Natural killer cell treated with Interleukin-12 subunit alpha and Interleukin-12 subunit beta and Interleukin-15 and Interleukin-18, amount 100 ng/mL, for 72 hours (primary cell): ENCODE results near the gene DNAJC4. TPM values are rescaled to one million over a fixed set of nuclear protein-coding genes. Genes with fewer than 3 reads are reported as not detected.

Source experiments
- ATAC-seq, 2 donors: fragments of 150-1000 bp; cut with Tn5 transposase in 1 of 2; sonication (Bioruptor Pico), chemical (Tn5 transposase) in 1 of 2; 2 replicates each; pipeline ENCODE4 v1.10.0; 2021
- DNase-seq: peaks from one replicate; pipeline ENCODE4 v3.0.0; 2022; ENCODE audit warnings: low spot score
- H3K27ac Mint-ChIP-seq, 2 donors: 1 replicate in 1 of 2; 2 replicates in 1 of 2; pipeline ENCODE4 v1.8.0; 2022; ENCODE audit warnings: mixed read lengths in 2 of 2, mild to moderate bottlenecking in 1 of 2, moderate library complexity in 1 of 2
- H3K27me3 Mint-ChIP-seq, 2 donors: 1 replicate in 1 of 2; 2 replicates in 1 of 2; pipeline ENCODE4 v1.8.0; 2022; ENCODE audit warnings: mixed read lengths in 2 of 2
- H3K36me3 Mint-ChIP-seq: one replicate; pipeline ENCODE4 v1.8.0; 2022; ENCODE audit warnings: mixed read lengths
- H3K4me1 Mint-ChIP-seq, 2 donors: 1 replicate in 1 of 2; 2 replicates in 1 of 2; pipeline ENCODE4 v1.8.0; 2022; ENCODE audit warnings: low read depth in 2 of 2, mixed read lengths in 2 of 2, mild to moderate bottlenecking in 1 of 2
- H3K4me3 Mint-ChIP-seq: one replicate; pipeline ENCODE4 v1.8.0; 2022; ENCODE audit warnings: mixed read lengths
- H3K9me3 Mint-ChIP-seq: 2 replicates; pipeline ENCODE4 v1.8.0; 2022; ENCODE audit warnings: mixed read lengths
- total RNA-seq, 2 donors: library from RNA; stranded (reverse); gene quantifications; one replicate each; pipeline ENCODE4 v1.2.3, GENCODE V29; 2022

The DNAJC4 gene
- total RNA-seq, 2 donors from 2014 or later: 31.2 to 33.0 TPM

DNA sequence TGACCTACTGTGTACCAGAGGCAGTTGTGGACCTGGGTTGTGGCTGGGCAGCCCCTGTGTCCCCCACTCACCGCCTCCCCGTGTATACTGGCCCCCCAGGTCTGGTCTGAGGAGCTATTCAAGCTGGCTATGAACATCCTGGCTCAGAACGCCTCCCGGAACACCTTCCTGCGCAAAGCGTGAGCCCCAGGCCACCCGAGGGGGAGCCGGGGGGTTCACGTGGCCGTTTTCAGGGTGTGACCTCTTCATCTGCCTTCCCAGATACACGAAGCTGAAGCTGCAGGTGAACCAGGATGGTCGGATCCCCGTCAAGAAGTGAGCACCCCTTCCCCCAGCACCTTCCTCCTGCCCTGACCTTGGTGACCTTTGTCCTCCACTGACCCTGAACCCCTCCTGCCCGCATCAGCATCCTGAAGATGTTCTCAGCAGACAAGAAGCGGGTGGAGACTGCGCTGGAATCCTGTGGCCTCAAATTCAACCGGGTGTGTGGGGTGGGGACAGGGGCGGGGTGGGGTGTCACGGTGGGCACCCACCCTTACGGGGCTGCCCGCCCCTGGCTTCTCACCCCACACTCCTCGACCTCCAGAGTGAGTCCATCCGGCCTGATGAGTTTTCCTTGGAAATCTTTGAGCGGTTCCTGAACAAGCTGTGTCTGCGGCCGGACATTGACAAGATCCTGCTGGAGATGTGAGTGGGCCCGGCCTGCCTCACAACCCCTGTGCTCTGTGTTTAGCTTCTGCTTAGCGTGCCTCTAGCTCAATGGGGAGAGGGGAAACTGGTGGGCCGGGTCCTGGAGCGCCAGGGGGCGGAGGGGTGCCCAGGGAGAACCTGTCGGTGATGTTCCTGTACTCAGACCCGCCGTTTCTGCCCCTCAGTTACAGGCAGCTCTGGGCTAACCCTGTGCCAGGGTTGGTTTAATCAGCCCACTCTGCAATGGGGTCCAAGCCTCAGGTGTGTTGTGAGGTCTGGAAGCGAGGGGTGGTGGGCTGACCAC, 25.1 kb downstream of the DNAJC4 start:
- DNase-seq: no peak
- Mint-ChIP-seq H3K9me3 (no peaks in the 10 kb centered on the region), H3K4me3 (no peak overlapping the region), H3K27me3 (no peaks in the 10 kb centered on the region), H3K27ac (no peak overlapping the region), H3K4me1 (peaks cover 16 to 26% of the 10 kb centered on the region in 2 donors), H3K36me3 (peaks cover 8% of the 10 kb centered on the region)
- ATAC-seq: no peak

DNA sequence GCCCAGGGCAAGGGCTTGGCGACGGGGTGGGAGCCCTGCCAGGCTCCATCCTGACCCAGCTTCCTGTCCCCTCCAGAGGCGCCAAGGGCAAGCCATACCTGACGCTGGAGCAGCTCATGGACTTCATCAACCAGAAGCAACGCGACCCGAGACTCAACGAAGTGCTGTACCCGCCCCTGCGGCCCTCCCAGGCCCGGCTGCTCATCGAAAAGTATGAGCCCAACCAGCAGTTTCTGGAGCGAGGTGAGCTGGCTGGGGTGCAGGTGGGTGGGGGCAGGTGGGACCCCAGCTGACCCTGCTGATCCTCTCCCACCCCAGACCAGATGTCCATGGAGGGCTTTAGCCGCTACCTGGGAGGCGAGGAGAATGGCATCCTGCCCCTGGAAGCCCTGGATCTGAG, 26.0 kb downstream of the DNAJC4 start:
- Mint-ChIP-seq H3K4me3 (no peak overlapping the region), H3K27me3 (no peaks in the 10 kb centered on the region), H3K36me3 (peaks cover 8% of the 10 kb centered on the region), H3K4me1 (peaks cover 16 to 26% of the 10 kb centered on the region in 2 donors), H3K27ac (no peak overlapping the region), H3K9me3 (no peaks in the 10 kb centered on the region)
- DNase-seq (no peak), ATAC-seq (no peak)

DNA sequence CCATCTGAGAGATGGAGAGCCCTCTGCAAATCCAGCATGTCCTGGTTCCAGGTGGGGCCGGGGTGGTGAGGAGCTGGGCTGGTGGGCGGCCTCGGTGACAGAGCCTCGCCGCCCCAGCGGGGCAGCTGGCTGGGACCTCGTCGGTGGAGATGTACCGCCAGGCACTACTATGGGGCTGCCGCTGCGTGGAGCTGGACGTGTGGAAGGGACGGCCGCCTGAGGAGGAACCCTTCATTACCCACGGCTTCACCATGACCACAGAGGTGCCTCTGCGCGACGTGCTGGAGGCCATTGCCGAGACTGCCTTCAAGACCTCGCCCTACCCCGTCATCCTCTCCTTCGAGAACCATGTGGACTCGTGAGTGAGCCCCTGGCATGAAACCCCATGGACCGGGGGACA, 28.0 kb downstream of the DNAJC4 start:
- Mint-ChIP-seq H3K4me3 (no peak overlapping the region), H3K9me3 (no peaks in the 10 kb centered on the region), H3K4me1 (peaks cover 10 to 20% of the 10 kb centered on the region in 2 donors), H3K27me3 (no peaks in the 10 kb centered on the region), H3K27ac (peak overlapping the region in 1 of 2 donors; percentile 53), H3K36me3 (peaks cover 8% of the 10 kb centered on the region)
- DNase-seq (no peak), ATAC-seq (no peak)

DNA sequence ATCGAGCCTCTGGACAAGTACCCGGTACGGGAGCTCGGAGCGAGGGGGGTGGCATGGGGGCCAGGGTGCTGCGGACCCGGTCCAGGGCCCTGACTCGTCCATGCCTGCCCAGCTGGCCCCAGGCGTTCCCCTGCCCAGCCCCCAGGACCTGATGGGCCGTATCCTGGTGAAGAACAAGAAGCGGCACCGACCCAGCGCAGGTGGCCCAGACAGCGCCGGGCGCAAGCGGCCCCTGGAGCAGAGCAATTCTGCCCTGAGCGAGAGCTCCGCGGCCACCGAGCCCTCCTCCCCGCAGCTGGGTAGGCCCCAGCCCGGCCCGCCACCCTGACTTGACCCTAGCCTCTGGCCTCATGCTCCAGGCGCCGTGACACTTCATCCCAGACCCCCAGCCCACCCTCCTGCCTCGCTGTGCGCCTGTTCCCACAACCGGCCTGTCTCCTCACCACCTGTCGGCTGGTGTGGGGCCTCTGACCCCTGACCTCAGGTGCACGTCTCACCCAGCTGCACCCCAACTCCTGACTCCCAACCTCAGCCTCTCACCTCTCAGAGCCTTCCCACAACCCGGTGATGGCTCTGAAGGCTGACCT, 28.7 kb downstream of the DNAJC4 start:
- H3K36me3 Mint-ChIP-seq: peaks cover 8% of the 10 kb centered on the region
- DNase-seq (no peak), ATAC-seq (no peak)
- no peaks in the 10 kb centered on the region for H3K27me3 Mint-ChIP-seq
- peak overlapping the region; percentile 6 for H3K4me3 Mint-ChIP-seq
- peak overlapping the region; percentile 52 to 84 for H3K27ac Mint-ChIP-seq
- H3K4me1 Mint-ChIP-seq: peaks cover 10 to 15% of the 10 kb centered on the region in 2 donors
- H3K9me3 Mint-ChIP-seq: no peaks in the 10 kb centered on the region

DNA sequence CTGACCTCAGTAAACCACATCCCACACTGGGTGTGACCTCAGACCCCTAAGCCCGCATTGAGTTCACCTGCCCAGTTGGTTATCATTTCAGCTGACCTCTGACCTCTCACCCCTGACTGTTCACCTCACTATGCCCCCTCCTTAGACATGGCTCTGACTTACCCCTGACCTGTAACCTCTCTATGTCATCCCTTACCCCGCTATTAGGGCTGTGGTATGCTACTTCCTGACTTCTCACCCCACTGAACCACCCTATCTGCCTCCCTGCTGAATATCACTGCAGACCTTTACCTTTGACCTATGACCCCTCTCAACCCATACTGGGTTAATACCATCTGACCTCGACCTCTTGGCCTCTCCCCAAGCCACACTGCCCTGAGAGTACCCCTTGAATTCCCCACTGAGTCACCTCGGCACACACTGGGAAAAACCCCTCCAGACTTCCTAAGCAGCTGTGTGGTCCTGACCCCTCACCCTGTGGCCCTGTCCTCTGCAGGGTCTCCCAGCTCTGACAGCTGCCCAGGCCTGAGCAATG, 29.3 kb downstream of the DNAJC4 start:
- Mint-ChIP-seq H3K4me1 (peaks cover 10 to 15% of the 10 kb centered on the region in 2 donors), H3K36me3 (peaks cover 8% of the 10 kb centered on the region), H3K27me3 (no peaks in the 10 kb centered on the region), H3K9me3 (no peaks in the 10 kb centered on the region), H3K4me3 (peak overlapping the region; percentile 6), H3K27ac (peak overlapping the region; percentile 52 to 84)
- peak; percentile 39 to 77 for ATAC-seq
- no peak for DNase-seq

DNA sequence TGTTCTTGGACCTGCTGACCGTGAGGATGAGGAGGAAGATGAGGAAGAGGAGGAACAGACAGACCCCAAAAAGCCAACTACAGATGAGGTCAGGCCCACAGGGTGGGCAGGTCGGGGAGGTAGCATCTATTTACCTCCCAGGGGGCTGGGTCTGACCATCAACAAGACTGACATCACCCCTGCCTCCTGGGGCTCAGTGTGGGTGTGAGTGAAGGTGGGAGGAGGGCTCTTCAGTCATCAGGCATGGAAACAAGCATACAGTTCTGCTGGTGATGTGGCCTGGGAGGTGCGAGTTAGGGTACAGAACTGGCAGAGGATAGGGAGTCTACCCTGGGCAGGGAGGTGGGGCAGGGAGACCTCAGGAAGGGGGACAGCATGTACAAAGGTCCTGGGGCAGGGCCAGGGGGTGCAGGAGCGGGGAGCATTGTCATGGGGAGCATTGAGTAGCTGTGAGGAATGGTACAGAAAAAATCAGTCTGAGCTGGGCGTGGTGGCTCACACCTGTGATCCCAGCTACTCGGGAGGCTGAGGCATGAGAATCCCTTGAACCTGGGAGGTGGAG, 29.9 kb downstream of the DNAJC4 start:
- no peaks in the 10 kb centered on the region for H3K27me3 Mint-ChIP-seq
- peak overlapping the region; percentile 52 to 84 for H3K27ac Mint-ChIP-seq
- peaks cover 8% of the 10 kb centered on the region for H3K36me3 Mint-ChIP-seq
- peak overlapping the region; percentile 6 for H3K4me3 Mint-ChIP-seq
- no peaks in the 10 kb centered on the region for H3K9me3 Mint-ChIP-seq
- ATAC-seq (peak in 1 of 2 donors; percentile 17), DNase-seq (no peak)
- peaks cover 10 to 15% of the 10 kb centered on the region in 2 donors for H3K4me1 Mint-ChIP-seq

DNA sequence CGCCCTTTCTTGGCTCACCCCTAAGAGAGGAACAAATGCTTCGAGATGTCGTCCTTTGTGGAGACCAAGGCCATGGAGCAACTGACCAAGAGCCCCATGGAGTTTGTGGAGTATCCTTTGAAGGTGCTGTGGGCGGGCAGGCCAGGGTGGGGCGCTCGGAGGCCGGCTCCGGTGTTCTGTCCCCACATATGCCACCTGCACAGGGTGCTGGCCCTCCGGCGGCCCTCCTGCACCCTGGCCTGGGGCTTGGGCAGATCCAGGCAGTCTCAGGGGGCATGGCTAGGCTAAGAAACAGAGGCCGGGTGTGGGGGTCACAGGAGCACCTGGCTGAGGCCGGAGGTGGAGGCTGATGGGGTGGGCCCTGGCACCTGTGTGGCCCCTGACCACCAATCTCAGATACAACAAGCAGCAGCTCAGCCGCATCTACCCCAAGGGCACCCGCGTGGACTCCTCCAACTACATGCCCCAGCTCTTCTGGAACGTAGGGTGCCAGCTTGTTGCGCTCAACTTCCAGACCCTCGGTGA, 31.3 kb downstream of the DNAJC4 start:
- Mint-ChIP-seq H3K27me3 (no peaks in the 10 kb centered on the region), H3K4me3 (no peak overlapping the region), H3K9me3 (no peaks in the 10 kb centered on the region), H3K4me1 (peaks cover 10 to 15% of the 10 kb centered on the region in 2 donors), H3K27ac (no peak overlapping the region), H3K36me3 (peaks cover 8% of the 10 kb centered on the region)
- DNase-seq (no peak), ATAC-seq (no peak)

DNA sequence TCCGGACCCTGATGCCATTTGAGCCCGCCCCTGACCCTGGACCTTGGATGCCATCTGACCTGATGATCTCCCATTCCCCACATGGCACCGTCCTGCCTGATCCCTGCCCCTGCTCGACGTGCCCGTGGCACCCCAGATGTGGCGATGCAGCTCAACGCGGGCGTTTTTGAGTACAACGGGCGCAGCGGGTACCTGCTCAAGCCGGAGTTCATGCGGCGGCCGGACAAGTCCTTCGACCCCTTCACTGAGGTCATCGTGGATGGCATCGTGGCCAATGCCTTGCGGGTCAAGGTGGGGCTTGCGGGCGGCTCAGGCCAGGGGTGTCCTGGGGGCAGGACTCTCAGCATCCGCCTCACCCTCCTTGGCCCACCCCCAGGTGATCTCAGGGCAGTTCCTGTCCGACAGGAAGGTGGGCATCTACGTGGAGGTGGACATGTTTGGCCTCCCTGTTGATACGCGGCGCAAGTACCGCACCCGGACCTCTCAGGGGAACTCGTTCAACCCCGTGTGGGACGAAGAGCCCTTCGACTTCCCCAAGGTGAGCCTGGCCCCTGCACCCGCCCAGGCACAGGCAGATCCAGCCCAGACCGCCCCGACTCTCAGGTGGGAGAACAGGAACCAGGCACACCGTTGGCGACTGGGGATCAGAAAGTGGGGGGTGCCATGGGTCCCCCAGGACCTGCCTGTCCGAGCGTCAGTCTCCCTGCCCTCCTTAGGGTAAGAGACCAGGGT, 32.1 kb downstream of the DNAJC4 start:
- Mint-ChIP-seq H3K9me3 (no peaks in the 10 kb centered on the region), H3K4me1 (peaks cover 11 to 15% of the 10 kb centered on the region in 2 donors), H3K27me3 (no peaks in the 10 kb centered on the region), H3K4me3 (no peak overlapping the region), H3K27ac (no peak overlapping the region), H3K36me3 (peaks cover 8% of the 10 kb centered on the region)
- DNase-seq (no peak), ATAC-seq (no peak)

DNA sequence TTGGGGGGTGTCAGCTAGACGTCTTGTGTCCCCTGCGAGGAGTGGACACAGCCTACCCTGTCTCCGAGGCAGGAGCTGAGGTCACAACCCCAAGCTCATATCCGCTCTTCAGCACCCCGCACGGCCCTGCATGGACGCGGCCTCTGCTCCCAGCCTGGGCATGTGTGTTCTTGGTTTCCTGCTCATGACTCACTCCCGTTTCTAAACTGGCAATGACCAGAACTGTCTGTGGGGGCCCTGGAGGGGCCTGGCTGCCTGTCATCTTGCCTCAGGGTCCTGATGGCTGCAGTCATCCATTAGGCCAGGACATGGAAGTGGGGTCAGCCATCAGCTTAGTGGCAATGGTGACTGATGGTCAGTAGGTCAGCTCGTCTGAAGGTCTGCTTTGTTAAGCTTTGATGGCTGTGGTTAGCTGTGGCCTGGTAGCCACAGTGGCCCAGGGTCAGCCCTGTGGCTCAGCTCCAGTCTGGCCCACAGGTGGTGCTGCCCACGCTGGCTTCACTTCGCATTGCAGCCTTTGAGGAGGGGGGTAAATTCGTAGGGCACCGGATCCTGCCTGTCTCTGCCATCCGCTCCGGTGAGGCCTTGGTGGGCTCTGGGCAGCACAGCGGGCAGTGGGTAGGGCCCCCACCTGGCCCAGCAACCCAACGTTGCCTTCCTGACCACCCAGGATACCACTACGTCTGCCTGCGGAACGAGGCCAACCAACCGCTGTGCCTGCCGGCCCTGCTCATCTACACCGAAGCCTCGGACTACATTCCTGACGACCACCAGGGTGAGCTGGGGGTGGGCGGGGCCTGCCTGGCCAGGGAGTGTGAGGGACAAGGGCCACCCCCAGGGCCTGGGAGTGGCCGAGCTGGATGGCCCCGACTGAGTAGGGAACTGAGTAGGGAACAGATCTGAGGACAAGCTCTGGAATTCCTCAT, 32.9 kb downstream of the DNAJC4 start:
- no peak for ATAC-seq

DNA sequence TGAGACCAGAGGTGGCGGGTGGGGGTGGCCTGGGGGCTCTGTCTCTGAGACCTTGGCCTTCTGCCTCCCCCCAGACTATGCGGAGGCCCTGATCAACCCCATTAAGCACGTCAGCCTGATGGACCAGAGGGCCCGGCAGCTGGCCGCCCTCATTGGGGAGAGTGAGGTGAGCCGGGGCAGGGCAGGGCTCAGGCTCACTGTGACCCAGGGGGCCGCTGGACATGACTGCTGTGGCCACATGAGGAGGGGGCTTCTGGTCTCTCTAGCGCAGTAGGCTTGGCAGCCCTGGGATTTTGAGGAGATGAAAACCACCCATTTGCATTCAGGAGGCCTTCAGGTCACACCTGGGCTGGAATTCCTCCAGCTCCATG, 33.6 kb downstream of the DNAJC4 start:
- Mint-ChIP-seq H3K4me1 (peaks cover 25 to 28% of the 10 kb centered on the region in 2 donors), H3K4me3 (no peak overlapping the region), H3K36me3 (peaks cover 8% of the 10 kb centered on the region)

More for the DNA sequence above, 32.9 kb downstream of the DNAJC4 start:
- DNase-seq: no peak
- Mint-ChIP-seq H3K27me3 (no peaks in the 10 kb centered on the region), H3K9me3 (no peaks in the 10 kb centered on the region), H3K27ac (no peak overlapping the region), H3K4me1 (peaks cover 19 to 23% of the 10 kb centered on the region in 2 donors), H3K4me3 (no peak overlapping the region), H3K36me3 (peaks cover 8% of the 10 kb centered on the region)

DNA sequence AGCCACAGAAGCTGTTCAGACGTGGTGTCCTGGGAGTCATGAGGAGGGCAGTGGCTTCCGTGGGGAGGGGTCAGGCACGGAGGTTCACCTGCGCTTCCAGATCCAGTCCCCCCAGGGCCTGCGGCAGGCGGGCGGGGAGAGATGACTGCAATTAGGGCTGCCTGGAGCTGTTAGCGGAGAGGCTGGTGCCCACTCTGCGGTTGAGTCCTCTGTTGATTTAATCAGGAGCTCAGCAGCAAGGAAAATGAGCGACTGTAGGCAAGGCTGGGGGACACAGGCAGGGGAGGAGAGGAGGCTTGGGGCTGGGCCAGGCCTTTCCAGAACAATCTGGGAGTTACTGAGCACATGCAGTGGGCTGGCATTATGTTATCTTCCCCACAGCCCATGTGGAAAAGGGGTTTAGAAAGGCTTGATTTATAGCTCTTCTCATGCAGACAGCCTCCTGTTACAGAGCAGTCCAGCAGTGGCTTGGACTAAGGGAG, 34.1 kb downstream of the DNAJC4 start:
- Mint-ChIP-seq H3K27ac (no peak overlapping the region), H3K9me3 (no peaks in the 10 kb centered on the region), H3K4me3 (no peak overlapping the region), H3K4me1 (peaks cover 27 to 29% of the 10 kb centered on the region in 2 donors), H3K36me3 (peaks cover 6% of the 10 kb centered on the region), H3K27me3 (no peaks in the 10 kb centered on the region)
- no peak for ATAC-seq
- DNase-seq: no peak

More for the DNA sequence above, 33.6 kb downstream of the DNAJC4 start:
- Mint-ChIP-seq H3K27ac (no peak overlapping the region), H3K27me3 (no peaks in the 10 kb centered on the region), H3K9me3 (no peaks in the 10 kb centered on the region)
- DNase-seq (no peak), ATAC-seq (no peak)
